Testis (tissue), 3 donors: ENCODE results near the gene ATP6V1E1. TPM values are rescaled to one million over a fixed set of nuclear protein-coding genes. Genes with fewer than 3 reads are reported as not detected.

Experiments
- DNase-seq: peaks from one replicate; pipeline ENCODE4 v3.0.0-alpha.2; 2019
- H3K27ac ChIP-seq, 2 donors: fragments of 200-600 bp; sonication (generic); one replicate each; pipeline ENCODE4 v1.5.1; 2019
- H3K27me3 ChIP-seq: fragments of 200-600 bp; sonication (generic); one replicate; pipeline ENCODE4 v1.5.1; 2019
- H3K36me3 ChIP-seq: fragments of 200-600 bp; sonication (generic); one replicate; pipeline ENCODE4 v1.5.1; 2017; ENCODE audit warnings: low read depth; ENCODE audit errors: missing control alignments
- H3K4me1 ChIP-seq: fragments of 200-600 bp; sonication (generic); one replicate; pipeline ENCODE4 v1.5.1; 2019
- H3K4me3 ChIP-seq, 2 donors: fragments of 200-600 bp; sonication (generic); one replicate each; pipeline ENCODE4 v1.5.1; 2017 to 2019
- H3K9me3 ChIP-seq: fragments of 200-600 bp; sonication (generic); one replicate; pipeline ENCODE4 v1.5.1; 2017
- CTCF ChIP-seq, 3 experiments: fragments of 450-650 bp in 2 of 3; fragments of 200-600 bp in 1 of 3; sonication (generic) in 1 of 3; IDR thresholded peaks; one replicate each; pipeline ENCODE4 v1.5.1; 2016 to 2019; ENCODE audit warnings: antibody characterized with exemption in 3 of 3, mild to moderate bottlenecking in 2 of 3, moderate library complexity in 1 of 3
- POLR2A ChIP-seq: fragments of 450-650 bp; IDR thresholded peaks from one replicate; pipeline ENCODE4 v1.6.1; 2017; ENCODE audit warnings: antibody characterized with exemption, mild to moderate bottlenecking, moderate library complexity
- WGBS, 2 donors: methylation state at CpG; one replicate each; pipeline ENCODE4 v1.1.5; 2018; 5-methylcytosine and 5-hydroxymethylcytosine counted together
- intact Hi-C: fragments of 100-400 bp; cut with DNase I; formaldehyde crosslinking; loops from one replicate; pipeline ENCODE4 v1.15.1; 2023; ENCODE audit warnings: low total_unique reads
- polyA plus RNA-seq: library from polyadenylated mRNA; stranded (reverse); fragments of 350-450 nt; fragmentation: Illumina TruSeq; extraction: RNeasy Lipid Tissue Mini Kit (QIAGEN cat#74804); gene quantifications from one replicate; pipeline ENCODE4 v1.2.3, GENCODE V29; 2014; ENCODE audit warnings: low read depth, low replicate concordance; ENCODE audit not compliant: insufficient read depth
- total RNA-seq, 2 donors: library from RNA; depleted of rRNA; stranded (reverse); fragments of >200 nt; gene quantifications; one replicate each; pipeline ENCODE4 v1.2.3, GENCODE V29; 2016

ATP6V1E1 gene
- total and polyA plus RNA-seq, 3 donors from 2014 or later = 130 to 160 (median 146) TPM

- Histone ChIP-seq H3K9me3 (no peaks in the 10 kb centered on the region), H3K36me3 (no peaks in the 10 kb centered on the region), H3K4me3 (no peak overlapping the region), H3K27ac (no peak overlapping the region), H3K27me3 (no peaks in the 10 kb centered on the region), H3K4me1 (no peaks in the 10 kb centered on the region)
- 88 to 89% methylated on average over 7 of the region's 7 CpGs for WGBS, 2 donors
- DNase-seq = no peak
- TF ChIP-seq POLR2A (no peak), CTCF (IDR thresholded peaks at IDR 0.05) (no peak)
- intact Hi-C loops = no loop called here
Measured at GRCh38 chr22:17552737-17553136, 75.8 kb downstream of the ATP6V1E1 start.

- Histone ChIP-seq H3K27ac (no peak overlapping the region), H3K36me3 (no peaks in the 10 kb centered on the region), H3K27me3 (no peaks in the 10 kb centered on the region), H3K4me3 (no peak overlapping the region), H3K4me1 (no peaks in the 10 kb centered on the region), H3K9me3 (no peaks in the 10 kb centered on the region)
- WGBS, 2 donors = 80 to 83% methylated on average over 5 of the region's 5 CpGs
- TF ChIP-seq CTCF (IDR thresholded peaks at IDR 0.05) = no peak
- TF ChIP-seq POLR2A = no peak
- intact Hi-C loops = no loop called here
- no peak for DNase-seq
Measured at GRCh38 chr22:17549655-17550054, 78.9 kb downstream of the ATP6V1E1 start.

GRCh38 chr22:17549183-17549582 lies 79.4 kb downstream of the ATP6V1E1 start:
- H3K9me3 ChIP-seq = no peaks in the 10 kb centered on the region
- intact Hi-C loops = no loop called here
- WGBS, 2 donors = 87 to 90% methylated on average over 9 to 10 of the region's 10 CpGs

GRCh38 chr22:17548756-17549035 lies 79.9 kb downstream of the ATP6V1E1 start:
- intact Hi-C loops = no loop called here
- Histone ChIP-seq H3K4me3 (no peak overlapping the region), H3K36me3 (no peaks in the 10 kb centered on the region), H3K9me3 (no peaks in the 10 kb centered on the region), H3K27ac (no peak overlapping the region), H3K27me3 (no peaks in the 10 kb centered on the region), H3K4me1 (no peaks in the 10 kb centered on the region)
- WGBS, 2 donors = 94 to 97% methylated on average over 5 of the region's 5 CpGs
- TF ChIP-seq CTCF (IDR thresholded peaks at IDR 0.05) (no peak), POLR2A (no peak)
- DNase-seq = no peak

More at GRCh38 chr22:17549183-17549582, 79.4 kb downstream of the ATP6V1E1 start:
- H3K4me1 ChIP-seq = no peaks in the 10 kb centered on the region
- H3K27ac ChIP-seq = no peak overlapping the region
- no peak for DNase-seq
- H3K36me3 ChIP-seq = no peaks in the 10 kb centered on the region
- no peak for TF ChIP-seq POLR2A
- TF ChIP-seq CTCF (IDR thresholded peaks at IDR 0.05) = no peak
- no peaks in the 10 kb centered on the region for H3K27me3 ChIP-seq
- H3K4me3 ChIP-seq = no peak overlapping the region

- Histone ChIP-seq H3K4me1 (no peaks in the 10 kb centered on the region), H3K36me3 (no peaks in the 10 kb centered on the region), H3K27me3 (no peaks in the 10 kb centered on the region), H3K9me3 (no peaks in the 10 kb centered on the region), H3K4me3 (no peak overlapping the region), H3K27ac (no peak overlapping the region)
- no peak for TF ChIP-seq CTCF (IDR thresholded peaks at IDR 0.05)
- no peak for TF ChIP-seq POLR2A
- intact Hi-C loops = no loop called here
- no peak for DNase-seq
- 90 to 95% methylated on average over 4 to 23 of the region's 23 CpGs for WGBS, 2 donors
Measured at GRCh38 chr22:17548010-17548755, 80.4 kb downstream of the ATP6V1E1 start.
